ENCODE data around the gene IGFBP1. TPM values are rescaled to one million over a fixed set of nuclear protein-coding genes. Genes with fewer than 3 reads are reported as not detected.
A peak's percentile ranks its signal among the peaks of the same experiment; 100 is the strongest.

IGFBP1 gene
- total and polyA plus RNA-seq, 2 of the 13 experiments (the other 11 are each of a cell fraction or from before 2014, with no cell fraction given): 5.4 to 885 TPM

DNA sequence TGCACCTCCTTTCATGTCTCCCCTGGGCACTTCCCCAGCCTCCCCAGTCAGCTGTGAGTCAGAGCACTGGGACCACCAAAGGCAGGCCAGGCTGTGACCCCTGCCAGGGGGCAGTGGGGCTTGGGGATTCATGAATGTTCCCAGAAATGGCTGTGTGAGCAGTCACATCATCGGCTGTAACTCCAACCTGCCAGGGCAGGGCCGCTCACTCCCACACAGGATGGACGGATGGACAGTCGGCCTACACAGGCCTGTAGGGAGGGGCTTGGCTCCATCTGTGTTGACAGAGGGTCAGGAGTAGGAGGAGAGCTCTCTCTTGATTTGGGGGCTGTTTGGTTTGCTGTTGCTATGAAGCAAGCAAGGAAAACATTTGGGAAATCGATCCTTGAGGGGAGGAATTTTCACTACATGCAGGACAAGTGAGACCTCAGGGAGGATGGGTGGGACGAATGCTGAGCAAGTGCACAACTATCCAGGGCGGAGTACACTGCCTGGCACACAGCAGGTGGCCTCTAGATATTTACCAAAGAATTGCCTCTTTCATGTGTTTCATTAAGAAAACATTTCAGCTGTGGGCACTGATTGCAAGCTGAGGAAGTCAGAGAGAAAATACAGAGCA is 2.9 kb upstream of the IGFBP1 start (continued):
- TF ChIP-seq, protein P1, sequence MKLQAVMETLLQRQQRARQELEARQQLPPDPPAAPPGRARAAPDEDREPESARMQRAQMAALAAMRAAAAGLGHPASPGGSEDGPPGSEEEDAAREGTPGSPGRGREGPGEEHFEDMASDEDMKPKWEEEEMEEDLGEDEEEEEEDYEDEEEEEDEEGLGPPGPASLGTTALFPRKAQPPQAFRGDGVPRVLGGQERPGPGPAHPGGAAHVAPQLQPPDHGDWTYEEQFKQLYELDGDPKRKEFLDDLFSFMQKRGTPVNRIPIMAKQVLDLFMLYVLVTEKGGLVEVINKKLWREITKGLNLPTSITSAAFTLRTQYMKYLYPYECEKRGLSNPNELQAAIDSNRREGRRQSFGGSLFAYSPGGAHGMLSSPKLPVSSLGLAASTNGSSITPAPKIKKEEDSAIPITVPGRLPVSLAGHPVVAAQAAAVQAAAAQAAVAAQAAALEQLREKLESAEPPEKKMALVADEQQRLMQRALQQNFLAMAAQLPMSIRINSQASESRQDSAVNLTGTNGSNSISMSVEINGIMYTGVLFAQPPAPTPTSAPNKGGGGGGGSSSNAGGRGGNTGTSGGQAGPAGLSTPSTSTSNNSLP (IDR thresholded peaks at IDR 0.05; ENCODE audit: low read depth, low read length): peak; percentile 73
- TF ChIP-seq, protein P2, sequence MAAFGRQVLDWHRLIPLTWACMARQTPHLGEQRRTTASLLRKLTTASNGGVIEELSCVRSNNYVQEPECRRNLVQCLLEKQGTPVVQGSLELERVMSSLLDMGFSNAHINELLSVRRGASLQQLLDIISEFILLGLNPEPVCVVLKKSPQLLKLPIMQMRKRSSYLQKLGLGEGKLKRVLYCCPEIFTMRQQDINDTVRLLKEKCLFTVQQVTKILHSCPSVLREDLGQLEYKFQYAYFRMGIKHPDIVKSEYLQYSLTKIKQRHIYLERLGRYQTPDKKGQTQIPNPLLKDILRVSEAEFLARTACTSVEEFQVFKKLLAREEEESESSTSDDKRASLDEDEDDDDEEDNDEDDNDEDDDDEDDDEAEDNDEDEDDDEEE (CRISPR knock-in tag; IDR thresholded peaks at IDR 0.05): no peak
- TF ChIP-seq ZNF296 (CRISPR knock-in tag; conservative IDR thresholded peaks at IDR 0.05): peak; percentile 94
- peak; percentile 78; the same call in 1 of the 2 replicates for TF ChIP-seq ZNF543 (CRISPR knock-in tag; IDR thresholded peaks at IDR 0.05)
- TF ChIP-seq, protein P3, sequence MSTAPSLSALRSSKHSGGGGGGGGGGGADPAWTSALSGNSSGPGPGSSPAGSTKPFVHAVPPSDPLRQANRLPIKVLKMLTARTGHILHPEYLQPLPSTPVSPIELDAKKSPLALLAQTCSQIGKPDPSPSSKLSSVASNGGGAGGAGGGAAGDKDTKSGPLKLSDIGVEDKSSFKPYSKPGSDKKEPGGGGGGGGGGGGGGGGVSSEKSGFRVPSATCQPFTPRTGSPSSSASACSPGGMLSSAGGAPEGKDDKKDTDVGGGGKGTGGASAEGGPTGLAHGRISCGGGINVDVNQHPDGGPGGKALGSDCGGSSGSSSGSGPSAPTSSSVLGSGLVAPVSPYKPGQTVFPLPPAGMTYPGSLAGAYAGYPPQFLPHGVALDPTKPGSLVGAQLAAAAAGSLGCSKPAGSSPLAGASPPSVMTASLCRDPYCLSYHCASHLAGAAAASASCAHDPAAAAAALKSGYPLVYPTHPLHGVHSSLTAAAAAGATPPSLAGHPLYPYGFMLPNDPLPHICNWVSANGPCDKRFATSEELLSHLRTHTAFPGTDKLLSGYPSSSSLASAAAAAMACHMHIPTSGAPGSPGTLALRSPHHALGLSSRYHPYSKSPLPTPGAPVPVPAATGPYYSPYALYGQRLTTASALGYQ (CRISPR knock-in tag; IDR thresholded peaks at IDR 0.05): peak; percentile 98
- TF ChIP-seq MXD4 (CRISPR knock-in tag; IDR thresholded peaks at IDR 0.05): peak; percentile 61; the same call in 1 of the 2 replicates
- TF ChIP-seq SOX5 (CRISPR knock-in tag; IDR thresholded peaks at IDR 0.05; ENCODE audit: borderline replicate concordance): peak; percentile 93
- no peak; the same call in 1 of the 2 replicates for TF ChIP-seq SMARCC2 (IDR thresholded peaks at IDR 0.05)
- TF ChIP-seq NR2F6 (IDR thresholded peaks at IDR 0.05): peak; percentile 89
- peak; percentile 89 for TF ChIP-seq NR2F6 (CRISPR knock-in tag; IDR thresholded peaks at IDR 0.05)
- TF ChIP-seq, protein P4, sequence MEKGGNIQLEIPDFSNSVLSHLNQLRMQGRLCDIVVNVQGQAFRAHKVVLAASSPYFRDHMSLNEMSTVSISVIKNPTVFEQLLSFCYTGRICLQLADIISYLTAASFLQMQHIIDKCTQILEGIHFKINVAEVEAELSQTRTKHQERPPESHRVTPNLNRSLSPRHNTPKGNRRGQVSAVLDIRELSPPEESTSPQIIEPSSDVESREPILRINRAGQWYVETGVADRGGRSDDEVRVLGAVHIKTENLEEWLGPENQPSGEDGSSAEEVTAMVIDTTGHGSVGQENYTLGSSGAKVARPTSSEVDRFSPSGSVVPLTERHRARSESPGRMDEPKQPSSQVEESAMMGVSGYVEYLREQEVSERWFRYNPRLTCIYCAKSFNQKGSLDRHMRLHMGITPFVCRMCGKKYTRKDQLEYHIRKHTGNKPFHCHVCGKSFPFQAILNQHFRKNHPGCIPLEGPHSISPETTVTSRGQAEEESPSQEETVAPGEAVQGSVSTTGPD (CRISPR knock-in tag; IDR thresholded peaks at IDR 0.05): peak; percentile 60
- peak; percentile 97 for TF ChIP-seq RFXAP (CRISPR knock-in tag; IDR thresholded peaks at IDR 0.05; ENCODE audit: borderline replicate concordance)
- no peak for TF ChIP-seq ZNF225 (CRISPR knock-in tag; IDR thresholded peaks at IDR 0.05)
- TF ChIP-seq ZNF879 (CRISPR knock-in tag; IDR thresholded peaks at IDR 0.05): peak; percentile 65; the same call in 1 of the 2 replicates
- peak; percentile 82 for TF ChIP-seq POGZ (CRISPR knock-in tag; IDR thresholded peaks at IDR 0.05)
- peak; percentile 85 for TF ChIP-seq NCOR1 (IDR thresholded peaks at IDR 0.05; ENCODE audit: borderline replicate concordance, low read length)
- TF ChIP-seq PTBP1 (IDR thresholded peaks at IDR 0.05; ENCODE audit: low read depth, low read length, poor library complexity, severe bottlenecking): no peak
- TF ChIP-seq, protein P5, sequence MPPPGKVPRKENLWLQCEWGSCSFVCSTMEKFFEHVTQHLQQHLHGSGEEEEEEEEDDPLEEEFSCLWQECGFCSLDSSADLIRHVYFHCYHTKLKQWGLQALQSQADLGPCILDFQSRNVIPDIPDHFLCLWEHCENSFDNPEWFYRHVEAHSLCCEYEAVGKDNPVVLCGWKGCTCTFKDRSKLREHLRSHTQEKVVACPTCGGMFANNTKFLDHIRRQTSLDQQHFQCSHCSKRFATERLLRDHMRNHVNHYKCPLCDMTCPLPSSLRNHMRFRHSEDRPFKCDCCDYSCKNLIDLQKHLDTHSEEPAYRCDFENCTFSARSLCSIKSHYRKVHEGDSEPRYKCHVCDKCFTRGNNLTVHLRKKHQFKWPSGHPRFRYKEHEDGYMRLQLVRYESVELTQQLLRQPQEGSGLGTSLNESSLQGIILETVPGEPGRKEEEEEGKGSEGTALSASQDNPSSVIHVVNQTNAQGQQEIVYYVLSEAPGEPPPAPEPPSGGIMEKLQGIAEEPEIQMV (CRISPR knock-in tag; IDR thresholded peaks at IDR 0.05; ENCODE audit: low read depth): peak; percentile 72; the same call in 1 of the 2 replicates
- peak; percentile 75 for TF ChIP-seq AKAP8 (CRISPR knock-in tag; IDR thresholded peaks at IDR 0.05)
- 0 out of 2 replicates have a peak, but pooled peaks have one; percentile 54 for TF ChIP-seq NFATC3 (CRISPR knock-in tag; IDR thresholded peaks at IDR 0.05)
- peak; percentile 84; the same call in 1 of the 2 replicates for TF ChIP-seq ZNF136 (CRISPR knock-in tag; IDR thresholded peaks at IDR 0.05; ENCODE audit: low read depth)
- no peak for TF ChIP-seq CBX1 (IDR thresholded peaks at IDR 0.05; ENCODE audit: low read depth)

Measured in HepG2 (cell line).